ENCODE results near the gene LBR. TPM values are rescaled to one million over a fixed set of nuclear protein-coding genes. Genes with fewer than 3 reads are reported as not detected.

LBR gene
- total RNA-seq (2022; extraction: Qiagen RNA extraction; ENCODE audit: low read depth), result 29.9 to 44.3 TPM (median 38.1 TPM) in 5 replicates

DNA sequence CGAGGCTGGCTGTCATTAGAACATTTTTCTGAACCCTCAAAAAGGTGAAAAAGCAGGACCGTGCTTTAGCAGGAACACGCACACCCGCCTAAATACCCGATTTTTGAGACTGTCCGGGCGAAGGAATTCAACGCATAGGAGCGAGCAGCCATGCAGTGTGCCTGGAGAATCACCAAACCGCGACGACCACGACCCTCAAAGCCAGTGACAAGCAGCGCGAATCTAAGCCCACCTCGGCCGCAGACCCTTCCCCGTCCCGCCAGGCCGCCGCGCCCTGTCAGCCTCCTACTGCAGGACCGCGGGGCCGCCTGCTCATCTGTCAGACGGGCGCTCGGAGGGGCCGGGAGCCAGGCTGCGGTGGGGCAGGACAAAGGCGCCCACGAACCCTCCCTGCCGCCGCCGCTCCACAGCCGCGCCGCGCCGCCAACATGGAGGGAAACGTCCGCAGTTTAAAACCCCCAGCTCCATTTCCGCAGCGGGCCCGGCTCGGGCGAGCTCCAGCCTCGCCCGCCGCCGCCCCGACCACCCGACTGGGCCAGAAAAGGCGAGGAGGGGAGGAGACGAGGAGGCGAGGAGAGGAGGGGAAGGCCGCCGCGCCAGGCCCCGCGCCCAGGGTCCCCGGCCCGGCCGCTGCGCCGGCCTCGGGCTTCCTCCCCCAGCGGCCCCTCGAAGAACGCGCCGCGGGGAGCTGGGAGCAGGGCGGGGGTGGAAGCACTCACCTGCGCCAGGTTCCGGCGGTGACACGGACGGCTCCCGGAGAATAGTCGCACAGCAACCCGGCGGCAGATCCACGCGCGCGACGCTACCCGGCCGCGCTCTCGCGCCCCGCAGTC is at the start of gene LBR:
Gene LBR, minus strand, starts transcription at position 804 of the 833 bp plus-strand sequence. CDS start 3,963 bp downstream, outside the sequence.

Other genes with a start within 250 kb of the LBR start
- gene ENAH, start 225.1 kb upstream of the LBR start, total RNA-seq (2022; extraction: Qiagen RNA extraction; ENCODE audit: low read depth), result 68.4 to 90.6 TPM (median 86.1 TPM) in 5 replicates